HG02798 (cell line): ENCODE results near the gene MAP3K21.

Experiments used
- ATAC-seq: cut with Tn5 transposase; IDR thresholded peaks from one replicate; pipeline ENCODE4 v1.9.1; 2021; ENCODE audit warnings: mild to moderate bottlenecking; ENCODE audit not compliant: unreplicated experiment, poor library complexity

The MAP3K21 gene

DNA sequence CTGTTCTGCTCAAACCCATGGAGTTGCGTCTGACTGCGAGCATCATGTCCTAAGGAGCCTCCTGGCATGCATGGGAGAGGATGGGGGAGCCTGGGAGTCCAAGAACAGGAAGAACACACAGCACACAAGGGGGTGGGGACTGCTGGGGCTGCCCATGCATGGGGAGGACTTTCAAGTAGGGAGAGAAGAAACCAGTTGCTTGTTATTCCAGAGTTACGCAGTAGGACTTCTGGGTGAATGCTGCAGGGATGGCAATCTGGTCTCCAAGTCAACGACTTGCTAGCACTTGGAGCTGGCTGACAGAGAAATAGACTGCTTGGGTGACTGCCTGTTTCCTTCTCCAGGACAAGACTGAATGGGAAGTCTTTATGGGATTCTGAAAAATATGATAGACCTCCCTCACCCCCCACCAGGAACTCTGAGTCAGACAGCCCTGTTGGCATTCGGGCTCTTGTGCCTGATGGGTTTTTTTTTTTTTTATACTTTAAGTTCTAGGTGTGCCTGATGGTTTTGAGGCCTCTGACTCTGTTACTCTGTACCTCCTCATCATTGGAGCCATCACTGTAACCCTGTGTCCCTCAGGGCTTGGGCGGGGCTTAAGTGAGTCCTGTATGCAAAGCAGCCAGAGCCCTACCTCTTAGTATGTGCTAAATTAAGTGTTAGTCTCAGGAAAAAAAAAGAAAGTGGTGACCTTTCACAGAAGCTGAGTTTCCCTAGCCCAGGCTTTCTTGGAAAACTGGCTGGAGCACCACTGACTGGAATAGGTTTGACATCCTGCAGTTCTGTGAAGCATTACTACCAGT, 30.3 kb downstream of the MAP3K21 start:
- no peak for ATAC-seq

DNA sequence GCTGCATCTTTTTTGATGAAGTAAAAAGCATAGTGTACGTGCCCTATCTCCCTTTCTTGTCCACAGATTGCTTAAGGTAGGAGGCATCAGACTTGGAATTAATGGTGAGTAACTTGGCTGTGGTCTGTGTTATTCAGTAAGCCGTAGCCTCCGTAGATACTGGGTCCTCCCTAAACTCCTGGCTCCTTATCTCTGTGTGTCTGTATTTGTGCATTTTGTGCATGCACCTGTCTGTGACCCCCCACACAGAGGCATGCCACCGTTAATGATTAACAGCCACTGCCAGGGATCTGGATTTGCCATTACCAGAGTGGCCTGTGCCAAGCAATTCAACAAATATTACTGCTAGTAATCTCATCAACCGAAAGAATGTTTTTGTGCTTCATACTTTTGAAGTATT, 31.9 kb downstream of the MAP3K21 start:
- no peak for ATAC-seq

DNA sequence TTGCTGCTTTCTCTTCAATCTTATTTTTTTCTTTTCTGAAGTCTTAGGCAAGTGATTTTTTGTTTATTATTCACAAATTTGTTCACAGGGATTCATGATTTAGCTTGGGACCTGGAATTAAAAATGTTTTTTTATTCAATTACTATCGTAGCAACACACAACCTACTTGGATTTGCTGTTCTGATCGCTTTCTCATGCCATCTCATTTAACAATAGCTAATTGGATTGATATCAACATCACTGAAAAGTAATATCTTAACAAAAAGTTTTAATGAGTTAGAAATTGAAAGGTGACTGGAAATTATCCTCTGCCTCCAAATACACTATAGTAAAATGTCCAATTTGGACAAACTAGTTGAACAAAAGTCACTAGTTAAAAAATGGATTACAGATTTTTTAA, 32.4 kb downstream of the MAP3K21 start:
- ATAC-seq, result no peak

DNA sequence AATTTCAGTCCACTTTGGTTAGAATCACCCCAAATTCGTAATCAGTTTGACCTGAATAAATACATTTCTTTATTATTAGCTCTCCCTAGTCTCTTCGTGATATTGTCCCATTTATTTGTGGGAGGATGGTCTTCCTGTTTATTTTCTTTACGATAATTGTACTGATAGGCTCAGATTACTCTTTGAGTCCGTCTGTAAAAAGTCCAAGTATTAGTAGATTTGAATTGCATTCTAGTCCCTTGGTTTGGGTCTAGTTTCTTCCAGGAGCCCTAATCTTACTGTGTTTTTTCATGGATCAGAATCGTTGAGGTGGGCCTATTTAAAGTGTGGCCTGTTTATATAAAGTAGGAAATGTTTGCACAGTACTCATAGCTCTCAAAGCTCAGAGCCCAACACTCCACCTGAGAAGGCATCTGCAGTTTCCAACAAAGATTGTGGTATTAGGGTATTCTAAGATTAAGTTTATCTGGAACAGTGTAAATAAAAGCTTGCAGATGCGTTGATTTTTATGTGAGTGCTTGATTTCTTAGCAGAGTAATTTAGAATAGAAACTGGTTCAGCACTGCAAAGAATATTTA, 33.1 kb downstream of the MAP3K21 start:
- no peak for ATAC-seq

DNA sequence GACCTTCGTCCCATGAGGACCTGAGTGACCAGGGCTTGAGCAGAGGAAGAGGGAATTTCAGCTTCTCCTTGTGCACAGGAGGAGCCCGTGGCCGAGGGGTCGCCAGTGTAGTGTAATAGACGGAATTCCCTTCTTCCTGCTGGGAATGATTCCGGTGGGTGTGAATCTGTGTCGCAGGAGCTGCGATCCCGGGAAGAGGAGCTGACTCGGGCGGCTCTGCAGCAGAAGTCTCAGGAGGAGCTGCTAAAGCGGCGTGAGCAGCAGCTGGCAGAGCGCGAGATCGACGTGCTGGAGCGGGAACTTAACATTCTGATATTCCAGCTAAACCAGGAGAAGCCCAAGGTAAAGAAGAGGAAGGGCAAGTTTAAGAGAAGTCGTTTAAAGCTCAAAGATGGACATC, 34.4 kb downstream of the MAP3K21 start:
- no peak for ATAC-seq

DNA sequence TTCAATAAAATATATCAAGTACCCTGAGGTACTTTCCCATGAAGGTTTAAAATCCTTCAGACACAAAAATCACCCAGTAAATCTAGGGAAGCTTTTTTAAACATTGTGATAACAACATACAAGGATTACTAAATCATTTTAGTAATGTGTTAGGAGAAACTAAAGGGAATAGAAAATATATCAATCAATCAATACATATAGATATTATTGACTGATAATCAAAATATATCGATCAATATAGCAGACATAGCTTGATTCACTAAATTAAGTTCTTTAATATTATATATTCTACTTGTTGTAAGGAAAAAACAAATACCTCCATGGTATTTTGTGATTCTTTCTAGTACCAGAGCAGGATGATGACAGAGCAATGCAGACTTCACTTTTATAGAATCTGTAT, 35.2 kb downstream of the MAP3K21 start:
- ATAC-seq, result no peak

DNA sequence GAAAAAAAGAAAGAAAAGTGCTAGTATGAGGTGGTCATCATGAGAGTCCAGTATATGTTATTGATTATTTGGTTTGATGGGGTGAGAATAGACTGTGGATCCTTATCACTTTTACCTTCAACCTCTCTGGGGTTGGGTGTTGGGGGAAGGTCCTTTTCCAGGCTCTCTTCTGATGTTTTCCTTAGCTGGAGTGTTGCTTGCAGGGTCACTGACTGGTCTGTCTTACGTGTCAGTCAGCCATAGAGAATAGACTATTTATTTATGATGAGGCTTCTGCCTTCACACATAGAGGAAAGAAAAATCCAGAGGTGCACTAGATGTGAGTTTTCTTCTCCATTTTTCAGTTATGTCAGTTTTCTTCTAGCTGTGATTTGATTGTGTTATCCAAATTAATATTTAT, 36.5 kb downstream of the MAP3K21 start:
- ATAC-seq, result no peak

DNA sequence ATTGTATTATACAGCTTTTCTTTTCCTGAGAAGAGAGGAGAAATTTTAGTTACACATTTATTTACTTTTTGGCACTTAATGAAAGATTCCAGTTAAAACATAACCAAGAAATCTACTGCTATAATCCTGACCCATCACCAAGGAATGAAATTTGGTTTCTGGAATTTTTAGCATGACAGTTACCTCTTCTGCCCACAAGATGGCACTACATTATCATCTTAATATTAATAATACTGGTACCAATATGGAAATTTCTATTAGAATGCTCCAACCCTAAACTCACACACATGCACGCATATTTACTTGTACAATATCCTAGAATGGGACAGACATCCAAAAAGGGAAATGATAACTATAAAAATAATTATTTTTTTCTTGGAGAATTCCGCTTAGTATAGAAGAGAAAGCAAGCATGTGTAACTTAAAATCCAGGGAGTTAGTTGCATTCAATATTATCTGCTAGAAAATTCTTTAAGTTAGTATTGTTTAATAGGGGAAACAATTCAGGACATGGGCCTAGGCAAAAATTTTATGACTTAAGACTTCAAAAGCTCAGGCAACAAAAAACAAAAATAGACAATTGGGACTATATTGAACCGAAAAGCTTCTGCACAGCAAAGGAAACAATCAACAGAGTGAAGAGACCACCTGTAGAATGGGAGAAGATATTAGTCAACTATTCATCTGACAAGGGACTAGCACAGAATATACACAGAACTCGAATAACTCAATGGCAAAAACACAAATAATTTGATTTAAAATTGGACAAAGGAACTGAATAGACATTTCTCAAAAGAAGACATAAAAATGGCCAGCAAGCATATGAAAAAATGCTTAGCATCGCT, 37.4 kb downstream of the MAP3K21 start:
- ATAC-seq, result no peak

DNA sequence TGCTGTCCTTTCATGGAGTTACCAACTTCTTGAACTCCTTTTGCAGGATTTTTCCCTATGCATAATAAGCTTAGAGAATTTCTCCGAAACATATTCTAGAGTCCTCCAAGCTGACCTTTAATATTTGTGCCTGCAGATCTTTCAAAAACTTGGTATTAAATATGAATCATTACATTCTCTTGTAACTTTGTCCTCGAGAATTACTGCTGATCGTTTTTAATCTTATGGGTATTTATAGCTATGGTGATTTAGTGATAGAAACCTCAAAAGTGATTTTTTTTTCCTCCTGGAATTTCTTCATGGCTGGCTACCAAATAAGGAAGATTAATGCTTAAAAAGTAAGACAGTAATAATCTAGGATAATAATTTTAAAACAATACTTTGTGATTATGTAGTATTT, 39.1 kb downstream of the MAP3K21 start:
- ATAC-seq, result no peak

DNA sequence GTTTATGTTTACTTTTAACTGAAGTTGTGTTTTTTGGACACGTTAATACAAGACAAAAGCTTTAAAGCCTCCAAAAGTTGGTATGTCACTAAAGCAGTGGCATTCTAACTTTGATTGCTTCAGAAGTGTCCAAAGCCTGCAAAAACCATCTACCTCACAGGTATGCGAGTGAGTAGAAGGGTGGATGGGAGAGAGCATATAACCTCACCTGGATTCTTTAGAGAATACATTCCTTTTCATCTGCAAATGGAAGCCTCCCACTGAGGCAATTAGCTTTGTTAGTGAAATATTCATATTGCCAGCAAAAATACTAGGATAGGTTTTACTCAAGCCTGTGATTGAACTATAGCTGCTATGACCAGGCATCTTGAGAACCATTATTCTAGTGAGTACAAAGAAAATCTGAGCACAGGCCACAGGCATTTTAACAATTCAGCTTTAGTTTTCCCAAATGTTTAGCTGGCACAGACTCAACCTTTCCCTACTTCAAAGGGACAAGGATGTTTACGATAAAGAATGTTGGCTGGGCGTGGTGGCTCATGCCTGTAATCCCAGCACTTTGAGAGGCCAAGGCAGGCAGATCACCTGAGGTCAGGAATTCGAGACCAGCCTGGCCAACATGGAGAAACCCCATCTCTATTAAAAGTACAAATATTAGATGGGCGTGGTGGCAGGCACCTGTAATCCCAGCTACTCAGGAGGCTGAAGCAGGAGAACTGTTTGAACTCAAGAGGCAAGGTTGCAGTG, 39.7 kb downstream of the MAP3K21 start:
- no peak for ATAC-seq

DNA sequence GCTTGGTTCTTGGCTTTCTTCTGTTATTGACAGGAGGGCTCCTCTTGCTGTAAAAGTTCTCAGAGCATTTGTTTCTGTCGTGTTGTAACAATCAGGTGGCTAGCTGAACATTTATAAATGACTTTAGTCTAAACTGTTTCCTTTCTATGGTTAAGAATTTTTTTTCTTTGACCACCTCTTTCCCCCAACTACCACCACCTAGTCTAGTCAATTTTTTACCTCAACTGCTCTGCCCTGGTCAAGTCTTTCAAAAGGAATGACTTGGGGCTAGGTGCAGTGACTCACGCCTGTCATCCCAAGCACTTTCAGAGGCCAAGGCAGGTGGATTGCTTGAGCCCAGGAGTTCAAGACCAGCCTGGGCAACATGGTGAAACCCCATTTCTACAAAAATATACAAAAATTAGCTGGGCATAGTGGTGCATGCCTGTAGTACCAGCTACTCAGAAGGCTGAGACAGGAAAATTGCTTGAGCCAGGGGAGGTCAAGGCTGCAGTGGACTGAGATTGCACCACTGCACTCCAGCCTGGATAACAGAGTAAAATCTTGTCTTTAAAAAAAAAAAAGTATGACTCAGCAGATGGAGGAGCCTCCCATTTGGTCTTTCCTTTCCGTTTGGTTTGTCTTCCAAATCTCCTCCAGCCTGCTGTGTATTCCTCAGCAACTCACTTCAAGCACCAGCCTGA, 40.7 kb downstream of the MAP3K21 start:
- no peak for ATAC-seq

DNA sequence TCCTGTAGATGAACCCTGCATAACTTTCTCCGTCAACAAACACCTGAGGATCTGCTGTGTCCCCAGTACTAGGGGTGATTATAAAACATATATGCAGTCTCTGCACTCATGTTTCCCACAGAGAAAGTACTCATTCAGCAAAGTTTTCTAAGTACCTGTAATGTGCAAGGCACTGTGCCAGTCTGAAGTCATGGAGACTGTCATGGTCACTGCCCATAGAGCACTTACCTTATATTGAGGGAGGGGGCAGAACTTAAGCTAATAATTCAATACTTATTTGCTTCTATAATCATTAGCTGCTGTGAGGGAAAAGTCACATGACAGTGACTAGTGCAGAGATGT, 41.2 kb downstream of the MAP3K21 start:
- ATAC-seq, result no peak

DNA sequence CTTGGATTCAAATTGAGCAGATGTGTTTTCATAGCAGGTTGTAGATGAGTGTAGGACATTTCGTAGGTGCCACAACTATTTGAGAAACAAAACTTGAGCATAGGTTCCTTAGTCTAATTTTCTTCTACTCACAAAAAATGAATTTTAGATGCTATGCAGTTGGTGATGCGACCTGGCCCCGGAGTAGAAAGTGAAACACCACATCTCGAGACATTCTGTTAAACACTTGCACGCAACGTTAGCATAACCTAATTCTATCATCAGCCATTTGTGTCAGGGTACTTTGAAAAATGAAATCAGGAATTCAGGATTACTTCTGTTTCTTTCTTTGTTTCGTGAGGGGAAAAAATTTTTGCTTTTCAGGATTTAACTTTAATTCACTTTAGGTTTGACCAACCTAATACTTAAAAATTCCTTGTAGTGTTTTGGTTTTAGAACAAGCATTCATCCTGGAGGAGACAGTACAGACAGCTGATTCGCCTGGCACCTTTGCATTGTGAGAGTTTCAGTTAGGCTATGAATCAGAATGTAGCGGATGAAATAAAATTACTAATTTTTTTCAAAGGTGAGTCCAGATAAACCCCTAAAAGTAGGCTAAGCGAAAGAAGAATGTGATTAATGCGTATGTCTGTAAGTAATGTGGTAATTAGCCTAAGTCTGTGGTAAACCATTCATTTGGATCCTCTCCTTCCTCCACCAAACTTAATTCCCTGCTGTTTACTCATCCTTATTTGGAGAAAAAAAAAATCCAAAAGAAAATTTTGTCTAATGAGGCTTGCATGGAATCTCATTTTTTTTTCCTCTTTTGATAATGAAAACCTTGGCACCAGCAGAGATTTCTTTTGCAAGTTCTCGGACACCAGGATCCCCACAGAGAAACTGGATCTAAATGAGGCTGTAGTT, 44.9 kb downstream of the MAP3K21 start:
- no peak for ATAC-seq

DNA sequence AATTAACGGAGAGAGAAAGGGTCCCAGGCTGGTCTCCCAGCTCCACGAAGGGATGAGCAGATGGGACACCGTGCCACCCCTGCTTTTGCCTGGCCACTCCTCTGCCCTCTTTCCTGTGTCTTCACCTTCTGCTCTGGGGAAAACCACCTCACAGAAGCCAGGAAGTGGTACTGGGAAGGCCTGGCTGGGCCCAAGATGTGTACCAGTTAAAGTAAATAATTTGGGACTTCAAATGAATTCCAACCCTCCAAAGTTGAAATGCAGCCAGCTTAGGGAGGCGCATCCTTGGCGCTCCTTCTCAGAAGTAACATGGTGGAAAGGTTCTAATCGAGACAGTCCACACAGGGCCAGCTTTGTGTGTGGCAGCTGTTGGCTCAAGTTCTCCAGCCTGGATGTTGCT, 45.7 kb downstream of the MAP3K21 start:
- no peak for ATAC-seq

DNA sequence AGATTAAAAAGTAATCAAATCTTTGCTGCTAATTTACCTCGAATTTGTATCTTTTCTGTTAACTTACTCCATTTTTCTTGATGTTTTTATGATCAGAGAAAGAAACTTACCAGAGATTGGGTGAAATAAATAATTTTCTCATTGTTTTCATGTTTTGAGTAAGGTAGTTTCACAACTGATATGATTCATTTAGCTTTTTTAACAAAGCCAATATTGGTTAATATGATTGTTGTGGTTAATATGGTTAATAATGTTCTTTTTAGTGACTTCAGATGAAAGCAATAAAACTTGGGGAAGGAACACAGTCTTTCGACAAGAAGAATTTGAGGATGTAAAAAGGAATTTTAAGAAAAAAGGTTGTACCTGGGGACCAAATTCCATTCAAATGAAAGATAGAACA, 48.1 kb downstream of the MAP3K21 start:
- no peak for ATAC-seq

DNA sequence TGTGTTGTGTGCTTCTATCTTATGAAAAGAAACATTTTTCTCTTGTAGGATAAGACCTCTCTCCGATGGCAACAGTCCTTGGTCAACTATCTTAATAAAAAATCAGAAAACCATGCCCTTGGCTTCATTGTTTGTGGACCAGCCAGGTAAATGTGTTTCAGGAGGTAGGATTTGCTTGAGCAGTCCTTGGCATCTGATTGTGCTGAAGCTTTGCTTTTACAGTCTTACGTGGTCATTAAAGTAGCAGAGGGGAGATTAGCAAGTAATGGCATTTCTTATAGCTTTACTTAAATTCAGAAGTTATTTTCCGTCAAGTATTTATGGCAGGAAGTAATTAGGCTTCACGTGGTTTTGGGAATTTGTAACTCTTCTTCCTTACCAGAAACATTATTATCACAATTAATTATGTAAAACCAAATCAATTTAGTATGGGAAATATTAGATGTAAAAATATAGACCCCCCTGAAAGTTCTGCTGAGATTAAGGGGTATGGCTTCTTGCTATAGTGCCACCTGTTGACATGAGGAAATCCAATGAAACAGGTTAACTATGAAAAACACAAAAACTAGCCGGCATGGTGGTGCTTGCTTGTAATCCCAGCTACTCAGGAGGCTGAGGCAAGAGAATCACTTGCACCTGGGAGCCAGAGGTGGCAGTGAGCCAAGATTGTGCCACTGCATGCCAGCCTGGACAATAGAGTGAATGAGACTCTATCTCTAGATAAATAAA, 49.0 kb downstream of the MAP3K21 start:
- ATAC-seq, result no peak

DNA sequence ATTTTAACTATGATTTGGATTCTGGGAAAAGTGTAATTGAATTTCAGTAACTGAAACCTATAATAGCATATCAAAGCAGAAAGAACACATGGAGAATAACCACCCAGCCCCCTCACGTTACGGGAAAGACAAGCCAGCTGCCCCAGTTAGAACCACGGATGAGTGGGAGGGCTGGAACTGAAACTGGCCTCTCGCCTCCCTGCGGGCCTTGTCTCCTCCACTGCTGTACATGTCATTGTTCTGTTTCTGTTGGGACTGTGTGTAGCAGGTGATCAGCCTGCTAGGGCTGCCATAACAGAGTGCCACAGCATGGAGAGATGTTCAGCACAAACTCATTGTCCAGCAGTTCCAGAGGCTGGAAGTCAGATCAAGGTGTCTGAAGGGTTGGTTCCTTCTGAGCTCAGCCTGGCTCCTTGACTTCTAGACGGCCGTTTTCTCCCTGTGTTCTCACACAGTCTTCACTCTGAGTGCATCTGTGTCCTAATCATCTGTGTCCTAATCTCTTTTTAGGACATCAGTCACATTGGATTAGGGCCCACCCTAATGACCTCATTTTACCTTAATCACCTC, 52.4 kb downstream of the MAP3K21 start:
- peak; percentile 86 for ATAC-seq

DNA sequence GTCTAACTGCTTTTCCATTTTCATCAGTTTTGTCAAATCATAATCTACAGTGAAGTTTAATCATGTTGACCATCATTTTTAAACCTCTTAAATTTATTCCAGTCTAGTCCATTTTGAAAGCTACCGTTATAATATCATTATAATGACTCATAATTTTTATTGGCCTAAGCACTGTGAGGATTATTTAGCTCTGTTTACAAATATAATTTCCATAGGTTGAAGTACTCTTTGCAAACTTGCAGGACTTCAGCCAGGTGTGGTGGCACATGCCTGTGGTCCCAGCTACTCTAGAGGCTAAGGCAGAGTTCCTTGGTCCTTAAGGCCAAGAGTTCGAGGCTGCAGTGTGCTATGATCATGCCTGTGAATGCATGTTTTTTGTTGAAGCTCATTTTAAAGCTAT, 54.3 kb downstream of the MAP3K21 start:
- no peak for ATAC-seq
